GM23338 (cell line): Measurements from ENCODE around the gene RBFOX1. TPM values are rescaled to one million over a fixed set of nuclear protein-coding genes. Genes with fewer than 3 reads are reported as not detected.

Source experiments
- ATAC-seq: fragments of 200-7000 bp; cut with Tn5 transposase; 3 replicates; pipeline ENCODE4 v1.9.1; 2020
- DNase-seq: peaks from one replicate; pipeline ENCODE4 v3.0.0-alpha.2; 2015; ENCODE audit warnings: low spot score
- H2AFZ ChIP-seq: fragments of 200-600 bp; sonication (generic); 2 replicates; pipeline ENCODE4 v1.8.0; 2016; ENCODE audit warnings: antibody characterized with exemption, mild to moderate bottlenecking, moderate library complexity
- H3F3A ChIP-seq: fragments of 200-600 bp; sonication (generic); replicated peaks from 2 replicates; pipeline ENCODE4 v1.8.0; 2017; ENCODE audit warnings: antibody characterized with exemption, mixed run types, low read depth
- H3K27ac ChIP-seq: fragments of 200-600 bp; sonication (generic); 2 replicates; pipeline ENCODE4 v1.6.1; 2016; ENCODE audit warnings: low read depth
- H3K27me3 ChIP-seq: fragments of 200-600 bp; sonication (generic); 2 replicates; pipeline ENCODE4 v1.8.0; 2016; ENCODE audit warnings: mild to moderate bottlenecking, mixed run types, moderate library complexity; ENCODE audit not compliant: insufficient read depth
- H3K36me3 ChIP-seq: fragments of 200-600 bp; sonication (generic); 2 replicates; pipeline ENCODE4 v1.8.0; 2016; ENCODE audit warnings: mild to moderate bottlenecking; ENCODE audit not compliant: insufficient read depth
- H3K4me1 ChIP-seq: fragments of 200-600 bp; sonication (generic); 2 replicates; pipeline ENCODE4 v1.8.0; 2016; ENCODE audit warnings: mild to moderate bottlenecking, moderate library complexity; ENCODE audit not compliant: insufficient read depth
- H3K4me2 ChIP-seq: fragments of 200-600 bp; sonication (generic); 2 replicates; pipeline ENCODE4 v1.7.1; 2017; ENCODE audit warnings: mixed run types
- H3K4me3 ChIP-seq: fragments of 200-600 bp; sonication (generic); 2 replicates; pipeline ENCODE4 v1.6.1; 2016; ENCODE audit warnings: mixed run types
- H3K79me2 ChIP-seq: fragments of 200-600 bp; sonication (generic); replicated peaks from 2 replicates; pipeline ENCODE4 v1.8.0; 2017; ENCODE audit warnings: mild to moderate bottlenecking; ENCODE audit not compliant: insufficient read depth
- H3K9me2 ChIP-seq: fragments of 200-600 bp; sonication (generic); 2 replicates; pipeline ENCODE4 v1.8.0; 2017; ENCODE audit not compliant: insufficient read depth
- H4K20me1 ChIP-seq: fragments of 200-600 bp; sonication (generic); replicated peaks from 2 replicates; pipeline ENCODE4 v1.8.0; 2017; ENCODE audit warnings: mild to moderate bottlenecking; ENCODE audit not compliant: insufficient read depth
- H3K27ac Mint-ChIP-seq: 2 replicates; pipeline ENCODE4 v1.8.0; 2020; ENCODE audit warnings: inconsistent platforms, mild to moderate bottlenecking, moderate library complexity, mixed read lengths
- H3K27me3 Mint-ChIP-seq: 3 replicates; pipeline ENCODE4 v1.8.0; 2022; ENCODE audit warnings: low read depth, mild to moderate bottlenecking, moderate library complexity, mixed read lengths, inconsistent platforms; ENCODE audit not compliant: insufficient read depth, poor library complexity
- H3K36me3 Mint-ChIP-seq: 3 replicates; pipeline ENCODE4 v1.8.0; 2021; ENCODE audit warnings: low read depth, mild to moderate bottlenecking, inconsistent platforms, moderate library complexity, mixed read lengths
- H3K4me1 Mint-ChIP-seq: 3 replicates; pipeline ENCODE4 v1.8.0; 2020; ENCODE audit warnings: mild to moderate bottlenecking, inconsistent platforms, mixed read lengths
- H3K4me3 Mint-ChIP-seq: 3 replicates; pipeline ENCODE4 v1.8.0; 2021; ENCODE audit warnings: moderate library complexity, mild to moderate bottlenecking, inconsistent platforms, mixed read lengths
- H3K9me3 Mint-ChIP-seq: 3 replicates; pipeline ENCODE4 v1.8.0; 2020; ENCODE audit warnings: moderate library complexity, mild to moderate bottlenecking, inconsistent platforms, mixed read lengths
- CREB1 ChIP-seq: fragments of 250-450 bp; sonication (Bioruptor Pico); IDR thresholded peaks from 2 replicates; pipeline ENCODE4 v1.5.0; 2020; ENCODE audit warnings: low read depth, mild to moderate bottlenecking, moderate library complexity
- CTCF ChIP-seq, 2 experiments: fragments of 200-600 bp in 1 of 2; sonication (generic) in 1 of 2; conservative IDR thresholded peaks; 2 replicates each; pipeline versions ENCODE4 v1.5.1 to v1.6.1; 2016 to 2017; ENCODE audit warnings: antibody characterized with exemption in 2 of 2, low read depth in 2 of 2, mild to moderate bottlenecking in 2 of 2, moderate library complexity in 1 of 2
- ETS1 ChIP-seq: IDR thresholded peaks from 2 replicates; pipeline ENCODE4 v1.6.1; 2016; ENCODE audit warnings: antibody characterized with exemption
- EZH2 ChIP-seq: fragments of 200-600 bp; sonication (generic); IDR thresholded peaks from one replicate; pipeline ENCODE4 v1.8.0; 2017; ENCODE audit warnings: antibody characterized with exemption, mild to moderate bottlenecking, low read depth; ENCODE audit not compliant: unreplicated experiment
- EZH2phosphoT487 ChIP-seq: fragments of 200-600 bp; sonication (generic); IDR thresholded peaks from one replicate; pipeline ENCODE4 v1.8.1; 2018; ENCODE audit warnings: antibody characterized with exemption; ENCODE audit not compliant: unreplicated experiment
- JUNB ChIP-seq: IDR thresholded peaks from one replicate; pipeline ENCODE4 v1.6.1; 2016; ENCODE audit warnings: antibody characterized with exemption; ENCODE audit not compliant: unreplicated experiment
- NANOG ChIP-seq: IDR thresholded peaks from 2 replicates; pipeline ENCODE4 v1.6.1; 2016; ENCODE audit warnings: antibody characterized with exemption, borderline replicate concordance
- POLR2AphosphoS5 ChIP-seq: IDR thresholded peaks from 2 replicates; pipeline ENCODE4 v1.6.1; 2016; ENCODE audit warnings: antibody characterized with exemption, low read depth
- REST ChIP-seq: IDR thresholded peaks from one replicate; pipeline ENCODE4 v1.6.1; 2018; ENCODE audit warnings: antibody characterized with exemption; ENCODE audit not compliant: unreplicated experiment
- STAT1 ChIP-seq: IDR thresholded peaks from one replicate; pipeline ENCODE4 v1.6.1; 2016; ENCODE audit warnings: antibody characterized with exemption; ENCODE audit not compliant: unreplicated experiment
- ZNF114 ChIP-seq: fragments of 250-450 bp; sonication (Bioruptor Pico); IDR thresholded peaks from 2 replicates; pipeline ENCODE4 v1.5.0; 2020; ENCODE audit warnings: mild to moderate bottlenecking, moderate library complexity
- ZNF331 ChIP-seq: fragments of 250-450 bp; sonication (Bioruptor Pico); IDR thresholded peaks from 2 replicates; pipeline ENCODE4 v1.5.0; 2020; ENCODE audit warnings: low read depth, mild to moderate bottlenecking, moderate library complexity
- ZNF462 ChIP-seq: fragments of 250-450 bp; sonication (Bioruptor Pico); IDR thresholded peaks from 2 replicates; pipeline ENCODE4 v1.5.0; 2020; ENCODE audit warnings: mild to moderate bottlenecking, moderate library complexity
- polyA plus RNA-seq: library from polyadenylated mRNA; unstranded; fragments of >200 nt; fragmentation: Nextera tagmentation; extraction: Ambion mirVana; gene quantifications from 2 replicates; pipeline ENCODE4 v1.2.1, GENCODE V29; 2016
- total RNA-seq: library from RNA; depleted of rRNA; stranded (reverse); fragments of >200 nt; shearing (Covaris generic); gene quantifications from 2 replicates; pipeline ENCODE4 v1.2.3, GENCODE V29; 2014

Gene RBFOX1
- total and polyA plus RNA-seq, 2 experiments from 2014 or later = 2.5 to 3.6 TPM

GRCh38 chr16:7524419-7524818, 191.8 kb downstream of the RBFOX1 start:
- Mint-ChIP-seq H3K4me1 (no peaks in the 10 kb centered on the region), H3K27ac (no peak overlapping the region), H3K4me3 (no peak overlapping the region), H3K36me3 (no peaks in the 10 kb centered on the region), H3K9me3 (no peaks in the 10 kb centered on the region; the same call in 2 of the 3 replicates), H3K27me3 (peaks cover 4% of the 10 kb centered on the region)
- Histone ChIP-seq H3K27me3 (no peaks in the 10 kb centered on the region), H3K27ac (no peak overlapping the region), H3K9me2 (no peaks in the 10 kb centered on the region), H3K36me3 (no peaks in the 10 kb centered on the region), H3F3A (no peaks in the 10 kb centered on the region), H3K79me2 (no peaks in the 10 kb centered on the region), H3K4me3 (no peak overlapping the region), H2AFZ (no peak overlapping the region), H3K4me1 (no peaks in the 10 kb centered on the region), H3K4me2 (no peak overlapping the region), H4K20me1 (no peaks in the 10 kb centered on the region)
- no peak for ATAC-seq
- no peak for DNase-seq
- TF ChIP-seq ZNF462 (CRISPR knock-in tag) (no peak), ZNF114 (CRISPR knock-in tag) (no peak), CTCF (conservative IDR thresholded peaks at IDR 0.05; ENCODE audit: low read depth in 2 of 2) (no peak), ETS1 (no peak), STAT1 (no peak), NANOG (no peak), ZNF331 (CRISPR knock-in tag) (no peak), CREB1 (CRISPR knock-in tag) (no peak), EZH2phosphoT487 (no peak), EZH2 (no peak), REST (no peak), POLR2AphosphoS5 (no peak), JUNB (no peak)
